ENCODE data around the gene ROPN1B. TPM values are rescaled to one million over a fixed set of nuclear protein-coding genes. Genes with fewer than 3 reads are reported as not detected.

Gene ROPN1B
- total RNA-seq, 1 experiment from 2014 or later: not detected

DNA sequence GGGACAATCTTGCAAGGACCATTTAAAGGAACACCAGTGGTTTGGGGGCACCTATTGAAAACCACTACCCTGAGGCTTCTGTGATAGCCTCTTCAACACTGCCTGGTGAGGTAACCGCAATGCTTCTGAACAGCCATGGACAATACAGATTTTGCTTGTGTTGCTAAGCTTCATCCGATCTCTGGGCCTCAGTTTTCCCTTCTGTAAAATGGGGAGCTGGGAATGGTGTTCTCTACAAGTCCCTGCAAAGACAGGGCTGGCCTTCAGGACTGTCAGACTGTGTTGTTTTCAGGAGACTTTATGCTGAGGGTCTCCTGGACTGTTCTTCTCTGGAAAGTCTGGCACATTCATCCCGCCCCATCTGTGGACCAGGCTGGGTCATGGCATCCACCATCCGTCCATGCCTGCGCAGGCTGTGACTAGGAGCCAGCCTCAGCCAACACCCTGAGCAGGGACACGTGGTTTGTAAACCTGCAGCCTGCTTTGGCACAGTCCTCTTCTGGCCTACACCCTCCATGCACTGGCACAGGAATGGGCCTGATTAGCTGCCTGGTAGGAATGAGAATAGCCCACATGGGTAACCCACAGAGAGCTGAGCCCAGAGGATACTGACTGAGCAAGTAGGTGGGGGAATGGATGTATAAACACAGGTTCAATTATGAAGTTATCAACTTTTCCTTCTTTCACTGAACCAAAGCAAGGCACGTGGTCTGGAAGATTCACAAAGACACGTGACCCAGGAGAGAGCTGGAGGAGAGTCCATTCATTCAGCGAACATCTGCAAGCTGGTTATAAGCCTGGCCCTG is 55.3 kb downstream of the ROPN1B start:
- Mint-ChIP-seq H3K36me3 (ENCODE audit: insufficient read depth, unreplicated experiment) (no peaks in the 10 kb centered on the region), H3K4me3 (ENCODE audit: unreplicated experiment) (no peak overlapping the region), H3K4me1 (ENCODE audit: low read depth, unreplicated experiment) (no peaks in the 10 kb centered on the region), H3K27ac (ENCODE audit: unreplicated experiment) (no peak overlapping the region), H3K27me3 (ENCODE audit: insufficient read depth, unreplicated experiment) (no peaks in the 10 kb centered on the region), H3K9me3 (ENCODE audit: unreplicated experiment) (peaks cover 17% of the 10 kb centered on the region)
- TF ChIP-seq, protein P1, sequence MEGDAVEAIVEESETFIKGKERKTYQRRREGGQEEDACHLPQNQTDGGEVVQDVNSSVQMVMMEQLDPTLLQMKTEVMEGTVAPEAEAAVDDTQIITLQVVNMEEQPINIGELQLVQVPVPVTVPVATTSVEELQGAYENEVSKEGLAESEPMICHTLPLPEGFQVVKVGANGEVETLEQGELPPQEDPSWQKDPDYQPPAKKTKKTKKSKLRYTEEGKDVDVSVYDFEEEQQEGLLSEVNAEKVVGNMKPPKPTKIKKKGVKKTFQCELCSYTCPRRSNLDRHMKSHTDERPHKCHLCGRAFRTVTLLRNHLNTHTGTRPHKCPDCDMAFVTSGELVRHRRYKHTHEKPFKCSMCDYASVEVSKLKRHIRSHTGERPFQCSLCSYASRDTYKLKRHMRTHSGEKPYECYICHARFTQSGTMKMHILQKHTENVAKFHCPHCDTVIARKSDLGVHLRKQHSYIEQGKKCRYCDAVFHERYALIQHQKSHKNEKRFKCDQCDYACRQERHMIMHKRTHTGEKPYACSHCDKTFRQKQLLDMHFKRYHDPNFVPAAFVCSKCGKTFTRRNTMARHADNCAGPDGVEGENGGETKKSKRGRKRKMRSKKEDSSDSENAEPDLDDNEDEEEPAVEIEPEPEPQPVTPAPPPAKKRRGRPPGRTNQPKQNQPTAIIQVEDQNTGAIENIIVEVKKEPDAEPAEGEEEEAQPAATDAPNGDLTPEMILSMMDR (IDR thresholded peaks at IDR 0.05; ENCODE audit: insufficient read depth in 1 of 2, low read depth in 1 of 2, low read length in 1 of 2, severe bottlenecking in 1 of 2, unreplicated experiment in 1 of 2): no peak
- intact Hi-C loops (cut with micrococcal nuclease; ENCODE audit: unreplicated experiment): no loop called here
- Histone ChIP-seq H3K9me3 (peaks cover 14% of the 10 kb centered on the region; the same call in 1 of the 2 replicates), H3K4me3 (ENCODE audit: low read depth, low read length) (no peak overlapping the region), H3K4me1 (no peaks in the 10 kb centered on the region), H3K27me3 (replicated peaks; ENCODE audit: control insufficient read depth, insufficient read depth, low read length) (no peaks in the 10 kb centered on the region), H3K36me3 (ENCODE audit: control insufficient read depth, insufficient read depth, low read length) (no peaks in the 10 kb centered on the region; the same call in 1 of the 2 replicates)
- CTCF ChIA-PET: no interaction called here
- DNase-seq: no peak
- no TSS peak for BruUV-seq (replicated peaks)
- POLR2A ChIA-PET: no interaction called here

DNA sequence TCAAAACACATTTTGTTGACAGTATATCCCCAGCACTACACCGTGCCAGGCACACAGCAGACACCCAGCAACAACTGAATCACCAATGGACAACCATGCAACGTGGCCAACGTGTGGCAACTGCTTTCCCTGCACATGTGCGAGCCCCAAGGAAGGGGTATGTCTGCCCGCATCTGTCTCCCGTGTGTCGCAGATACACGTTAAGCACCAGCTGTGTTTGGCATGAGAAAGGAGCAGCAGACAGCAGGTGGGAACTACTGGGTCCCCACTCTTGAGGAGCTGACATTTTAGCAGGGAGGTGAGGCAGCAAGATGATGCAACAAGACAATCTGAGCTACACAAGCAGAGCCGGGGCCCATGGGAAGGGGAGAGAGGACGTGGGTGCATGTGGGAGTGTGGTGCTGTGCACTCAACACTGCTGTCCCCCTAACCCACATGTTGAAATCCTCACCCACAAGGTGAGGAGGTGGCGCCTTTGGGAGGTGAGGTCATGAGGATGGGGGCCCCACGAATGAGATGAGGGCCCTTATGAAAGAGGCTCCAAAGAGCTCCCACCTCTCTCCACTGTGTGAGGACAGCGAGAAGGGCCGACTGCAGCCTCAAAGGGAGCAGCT is 56.2 kb downstream of the ROPN1B start:
- CTCF ChIA-PET: no interaction called here

DNA sequence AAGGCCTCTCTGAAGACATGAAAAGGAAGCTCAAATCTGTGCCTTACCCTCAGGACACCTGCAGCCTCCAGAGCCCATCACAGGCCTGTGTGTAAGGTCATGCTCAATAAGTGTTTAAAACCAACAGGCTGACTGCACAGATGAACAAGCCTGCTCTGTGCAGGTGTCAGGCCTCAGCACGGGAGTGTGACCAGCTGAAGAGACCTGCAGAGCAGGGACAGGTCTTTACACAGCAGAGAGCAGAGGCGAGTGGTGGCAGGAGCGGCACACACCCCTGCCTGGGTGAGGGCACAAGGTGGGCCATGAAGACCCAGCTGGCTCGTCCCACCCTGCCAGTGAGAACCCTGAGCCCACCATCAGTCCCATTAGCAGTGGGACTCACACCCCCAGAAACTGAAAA is 56.9 kb downstream of the ROPN1B start:
- H3K36me3 Mint-ChIP-seq (ENCODE audit: insufficient read depth, unreplicated experiment): no peaks in the 10 kb centered on the region
- no peak overlapping the region for H3K4me3 Mint-ChIP-seq (ENCODE audit: unreplicated experiment)
- ChIA-PET POLR2A (no interaction called here), CTCF (no interaction called here)
- H3K27me3 Mint-ChIP-seq (ENCODE audit: insufficient read depth, unreplicated experiment): no peaks in the 10 kb centered on the region
- intact Hi-C loops (cut with micrococcal nuclease; ENCODE audit: unreplicated experiment): no loop called here
- TF ChIP-seq, protein P1 (IDR thresholded peaks at IDR 0.05; ENCODE audit: insufficient read depth in 1 of 2, low read depth in 1 of 2, low read length in 1 of 2, severe bottlenecking in 1 of 2, unreplicated experiment in 1 of 2): no peak
- H3K4me1 ChIP-seq: peaks cover 1% of the 10 kb centered on the region; the same call in 1 of the 2 replicates
- DNase-seq: no peak
- no peaks in the 10 kb centered on the region for H3K27me3 ChIP-seq (replicated peaks; ENCODE audit: control insufficient read depth, insufficient read depth, low read length)
- peaks cover 22% of the 10 kb centered on the region for H3K9me3 Mint-ChIP-seq (ENCODE audit: unreplicated experiment)
- H3K4me1 Mint-ChIP-seq (ENCODE audit: low read depth, unreplicated experiment): peaks cover 7% of the 10 kb centered on the region
- H3K36me3 ChIP-seq (ENCODE audit: control insufficient read depth, insufficient read depth, low read length): no peaks in the 10 kb centered on the region; the same call in 1 of the 2 replicates
- peaks cover 14% of the 10 kb centered on the region for H3K9me3 ChIP-seq
- BruUV-seq (replicated peaks): no TSS peak
- H3K27ac Mint-ChIP-seq (ENCODE audit: unreplicated experiment): no peak overlapping the region
- H3K4me3 ChIP-seq (ENCODE audit: low read depth, low read length): no peak overlapping the region

More for the DNA sequence above, 56.2 kb downstream of the ROPN1B start:
- H3K4me3 ChIP-seq (ENCODE audit: low read depth, low read length): no peak overlapping the region
- peaks cover 14% of the 10 kb centered on the region; the same call in 1 of the 2 replicates for H3K9me3 ChIP-seq
- Mint-ChIP-seq H3K36me3 (ENCODE audit: insufficient read depth, unreplicated experiment) (no peaks in the 10 kb centered on the region), H3K4me1 (ENCODE audit: low read depth, unreplicated experiment) (peaks cover under 1% of the 10 kb centered on the region), H3K27me3 (ENCODE audit: insufficient read depth, unreplicated experiment) (no peaks in the 10 kb centered on the region), H3K4me3 (ENCODE audit: unreplicated experiment) (no peak overlapping the region), H3K27ac (ENCODE audit: unreplicated experiment) (no peak overlapping the region), H3K9me3 (ENCODE audit: unreplicated experiment) (peaks cover 22% of the 10 kb centered on the region)
- no peaks in the 10 kb centered on the region for H3K4me1 ChIP-seq
- no peaks in the 10 kb centered on the region; the same call in 1 of the 2 replicates for H3K36me3 ChIP-seq (ENCODE audit: control insufficient read depth, insufficient read depth, low read length)
- intact Hi-C loops (cut with micrococcal nuclease; ENCODE audit: unreplicated experiment): no loop called here
- POLR2A ChIA-PET: no interaction called here
- TF ChIP-seq, protein P1 (IDR thresholded peaks at IDR 0.05; ENCODE audit: insufficient read depth in 1 of 2, low read depth in 1 of 2, low read length in 1 of 2, severe bottlenecking in 1 of 2, unreplicated experiment in 1 of 2): no peak
- no peak for DNase-seq
- no TSS peak for BruUV-seq (replicated peaks)
- H3K27me3 ChIP-seq (replicated peaks; ENCODE audit: control insufficient read depth, insufficient read depth, low read length): no peaks in the 10 kb centered on the region

Data from Caco-2 (cell line).